OCI-LY3 (cell line): ENCODE measurements around the gene CDH4.

Experiments used
- H2AFZ ChIP-seq: fragments of 200-600, 300-600 bp; shearing (Covaris generic); 2 replicates; pipeline ENCODE4 v1.6.0; 2014; ENCODE audit warnings: antibody characterized with exemption, low read depth, low read length
- H3K27ac ChIP-seq: fragments of 200-600, 300-600 bp; sonication (generic); 2 replicates; pipeline ENCODE4 v1.5.1; 2014; ENCODE audit warnings: mild to moderate bottlenecking, low read length, moderate library complexity, mixed read lengths
- H3K27me3 ChIP-seq: fragments of 200-600, 300-600 bp; sonication (generic); 2 replicates; pipeline ENCODE4 v1.6.1; 2014; ENCODE audit warnings: low read depth, low read length, mixed read lengths
- H3K36me3 ChIP-seq: fragments of 200-600, 300-600 bp; sonication (generic); replicated peaks from 2 replicates; pipeline ENCODE3; 2014; ENCODE audit warnings: low read depth, low read length, mixed read lengths
- H3K4me1 ChIP-seq: fragments of 300-600, 200-600 bp; sonication (generic); 2 replicates; pipeline ENCODE4 v1.6.1; 2014; ENCODE audit warnings: low read length, mixed read lengths
- H3K4me2 ChIP-seq: fragments of 200-600, 300-600 bp; sonication (generic); 2 replicates; pipeline ENCODE4 v1.6.1; 2014; ENCODE audit warnings: low read length, mixed read lengths
- H3K4me3 ChIP-seq: fragments of 300-600, 200-600 bp; sonication (generic); 2 replicates; pipeline ENCODE4 v1.5.1; 2014; ENCODE audit warnings: antibody characterized with exemption, mild to moderate bottlenecking, low read length, moderate library complexity
- H3K79me2 ChIP-seq: fragments of 300-600, 200-600 bp; shearing (Covaris generic); 2 replicates; pipeline ENCODE4 v1.6.1; 2014; ENCODE audit warnings: mild to moderate bottlenecking, low read length, mixed read lengths
- H3K9ac ChIP-seq: fragments of 300-600, 200-600 bp; shearing (Covaris generic); 2 replicates; pipeline ENCODE4 v1.6.0; 2014; ENCODE audit warnings: mild to moderate bottlenecking, low read length, moderate library complexity
- H3K9me3 ChIP-seq: fragments of 200-600, 300-600 bp; shearing (Covaris generic); 2 replicates; pipeline ENCODE4 v1.6.1; 2014; ENCODE audit warnings: low read length, mixed read lengths; ENCODE audit not compliant: insufficient read depth
- H4K20me1 ChIP-seq: fragments of 200-600, 300-600 bp; sonication (generic); 2 replicates; pipeline ENCODE4 v1.6.1; 2016; ENCODE audit warnings: low read length, mixed read lengths; ENCODE audit not compliant: insufficient read depth
- EZH2phosphoT487 ChIP-seq: fragments of 200-600 bp; shearing (Covaris generic); IDR thresholded peaks from 2 replicates; pipeline ENCODE4 v1.6.1; 2018; ENCODE audit warnings: antibody characterized with exemption, mixed run types, low read depth
- TF ChIP-seq, protein P1 (sequence below): fragments of 200-600, 300-600 bp; sonication (generic); IDR thresholded peaks from 2 replicates; pipeline ENCODE4 v1.5.1; 2014; ENCODE audit warnings: antibody characterized with exemption, low read length, low read depth

CDH4 gene

DNA sequence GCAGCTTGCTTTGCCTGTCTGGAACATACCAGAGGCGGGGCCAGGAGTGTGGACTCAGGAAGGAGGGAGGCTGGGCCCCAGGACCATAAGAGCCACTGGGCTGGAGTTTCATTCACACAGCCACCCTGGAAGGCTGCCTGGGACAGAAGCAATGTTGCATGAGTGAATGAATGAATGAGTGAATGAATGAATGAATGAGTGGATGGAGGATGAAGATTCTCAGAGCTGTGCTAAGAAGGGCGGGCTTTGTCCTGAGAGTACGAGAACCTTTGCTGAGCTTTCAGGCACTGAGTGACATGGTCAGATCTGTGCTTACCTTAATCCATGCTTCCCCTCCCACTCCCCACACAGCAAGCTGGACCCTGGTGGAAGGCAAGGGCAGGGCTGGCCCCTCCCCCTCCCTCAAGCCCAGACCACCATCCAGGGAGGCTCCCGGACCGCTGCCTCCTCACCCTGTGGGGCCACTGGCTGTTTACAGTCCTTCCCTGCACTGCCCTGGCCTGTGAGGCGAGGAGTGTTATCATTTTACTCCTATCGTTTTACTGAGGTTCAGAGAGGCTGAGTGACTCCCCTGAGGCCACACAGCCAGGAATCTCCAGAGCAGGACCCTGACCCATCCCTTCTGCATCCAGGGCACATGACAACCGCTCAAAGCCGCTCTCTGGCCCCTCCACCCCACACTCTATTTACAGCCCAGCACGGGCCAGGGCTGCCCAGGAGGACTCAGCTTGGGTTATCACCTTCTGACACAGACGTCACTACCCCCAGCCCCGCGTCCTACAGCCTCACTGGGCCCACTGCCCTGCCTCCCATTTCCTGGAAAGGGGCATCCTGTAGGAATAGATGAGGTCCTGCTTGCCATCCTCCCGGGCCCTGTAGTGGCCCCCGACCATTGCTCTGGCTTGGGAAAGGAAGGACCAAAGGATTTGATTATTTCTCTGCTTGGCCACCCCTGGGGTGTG is 543.9 kb downstream of the CDH4 start:
- H3K9me3 ChIP-seq, result no peaks in the 10 kb centered on the region
- H2AFZ ChIP-seq, result no peak overlapping the region
- H3K4me1 ChIP-seq, result no peaks in the 10 kb centered on the region
- no peaks in the 10 kb centered on the region for H3K79me2 ChIP-seq
- H3K27me3 ChIP-seq, result no peaks in the 10 kb centered on the region
- H4K20me1 ChIP-seq, result no peaks in the 10 kb centered on the region
- TF ChIP-seq EZH2phosphoT487, result no peak
- TF ChIP-seq, protein P1, sequence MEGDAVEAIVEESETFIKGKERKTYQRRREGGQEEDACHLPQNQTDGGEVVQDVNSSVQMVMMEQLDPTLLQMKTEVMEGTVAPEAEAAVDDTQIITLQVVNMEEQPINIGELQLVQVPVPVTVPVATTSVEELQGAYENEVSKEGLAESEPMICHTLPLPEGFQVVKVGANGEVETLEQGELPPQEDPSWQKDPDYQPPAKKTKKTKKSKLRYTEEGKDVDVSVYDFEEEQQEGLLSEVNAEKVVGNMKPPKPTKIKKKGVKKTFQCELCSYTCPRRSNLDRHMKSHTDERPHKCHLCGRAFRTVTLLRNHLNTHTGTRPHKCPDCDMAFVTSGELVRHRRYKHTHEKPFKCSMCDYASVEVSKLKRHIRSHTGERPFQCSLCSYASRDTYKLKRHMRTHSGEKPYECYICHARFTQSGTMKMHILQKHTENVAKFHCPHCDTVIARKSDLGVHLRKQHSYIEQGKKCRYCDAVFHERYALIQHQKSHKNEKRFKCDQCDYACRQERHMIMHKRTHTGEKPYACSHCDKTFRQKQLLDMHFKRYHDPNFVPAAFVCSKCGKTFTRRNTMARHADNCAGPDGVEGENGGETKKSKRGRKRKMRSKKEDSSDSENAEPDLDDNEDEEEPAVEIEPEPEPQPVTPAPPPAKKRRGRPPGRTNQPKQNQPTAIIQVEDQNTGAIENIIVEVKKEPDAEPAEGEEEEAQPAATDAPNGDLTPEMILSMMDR, result no peak
- H3K4me2 ChIP-seq, result no peak overlapping the region
- H3K27ac ChIP-seq, result no peak overlapping the region
- H3K36me3 ChIP-seq, result no peaks in the 10 kb centered on the region
- no peak overlapping the region for H3K9ac ChIP-seq
- no peak overlapping the region for H3K4me3 ChIP-seq

DNA sequence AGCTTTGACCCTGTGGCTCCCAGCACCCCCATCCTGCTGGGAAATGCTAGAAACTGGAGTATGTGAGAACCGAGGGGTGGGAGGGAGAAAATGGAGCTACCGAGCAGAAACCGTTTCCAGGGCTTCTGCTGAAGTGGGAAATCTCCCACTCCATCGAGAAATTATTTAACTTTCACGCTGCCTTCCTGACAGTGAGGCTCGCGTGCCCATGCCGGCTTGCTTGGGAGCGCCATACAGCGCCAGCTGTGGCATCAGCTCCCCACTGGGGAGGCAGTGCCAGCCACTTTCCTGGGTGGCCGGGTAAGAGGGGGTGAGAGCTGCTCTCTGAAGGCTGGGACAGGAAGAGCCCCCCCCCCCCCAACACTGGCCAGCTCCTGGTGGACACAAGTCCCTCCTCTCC is 544.7 kb downstream of the CDH4 start:
- TF ChIP-seq, protein P1, result no peak
- no peak for TF ChIP-seq EZH2phosphoT487
- no peaks in the 10 kb centered on the region for H3K79me2 ChIP-seq
- no peaks in the 10 kb centered on the region for H3K9me3 ChIP-seq
- no peaks in the 10 kb centered on the region for H3K36me3 ChIP-seq
- no peak overlapping the region for H3K4me2 ChIP-seq
- no peak overlapping the region for H3K27ac ChIP-seq
- H3K4me3 ChIP-seq, result no peak overlapping the region
- no peaks in the 10 kb centered on the region for H3K27me3 ChIP-seq
- no peaks in the 10 kb centered on the region for H4K20me1 ChIP-seq
- H3K4me1 ChIP-seq, result no peaks in the 10 kb centered on the region
- H2AFZ ChIP-seq, result no peak overlapping the region
- no peak overlapping the region for H3K9ac ChIP-seq

DNA sequence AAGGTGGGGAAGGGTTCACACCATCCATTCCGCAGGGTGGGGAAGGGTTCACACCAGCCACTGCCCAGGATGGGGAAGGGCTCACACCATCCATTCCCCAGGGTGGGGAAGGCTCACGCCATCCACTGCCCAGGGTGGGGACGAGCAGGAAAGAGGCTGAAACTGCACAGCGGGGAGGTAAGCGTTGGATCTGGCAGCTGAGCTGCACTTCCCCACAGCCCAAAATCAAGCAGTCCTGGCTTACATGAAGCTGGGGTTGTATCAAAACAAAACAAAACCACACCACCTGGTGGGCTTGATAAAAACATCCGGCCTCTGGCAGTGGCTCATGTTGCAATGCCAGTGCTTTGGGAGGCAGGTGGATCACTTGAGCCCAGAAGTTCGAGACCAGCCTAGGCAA is 545.1 kb downstream of the CDH4 start:
- H4K20me1 ChIP-seq, result no peaks in the 10 kb centered on the region

DNA sequence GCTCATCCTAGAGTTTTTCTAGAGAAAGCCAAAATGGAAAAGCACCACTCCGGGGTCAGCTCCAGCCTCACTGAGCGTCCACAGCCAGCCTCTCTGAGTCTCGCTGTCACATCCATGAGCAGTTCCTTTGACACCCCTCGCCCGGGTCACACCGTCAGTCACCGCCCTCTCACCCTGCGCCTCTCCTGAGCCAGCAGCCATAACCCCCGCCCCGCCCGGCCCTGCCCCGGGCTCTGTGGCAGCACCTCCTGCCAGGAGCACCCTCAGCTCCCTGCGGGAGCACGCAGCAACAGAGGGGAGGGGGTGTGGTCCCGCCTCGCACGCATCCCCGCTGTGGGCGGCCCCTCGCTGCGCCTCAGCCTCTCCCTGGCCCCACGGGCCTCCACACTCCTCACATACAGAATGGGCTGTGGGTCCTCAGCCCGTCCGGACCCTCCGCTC is 545.9 kb downstream of the CDH4 start:
- Histone ChIP-seq H3K36me3 (no peaks in the 10 kb centered on the region), H4K20me1 (no peaks in the 10 kb centered on the region), H3K4me2 (no peak overlapping the region), H3K79me2 (no peaks in the 10 kb centered on the region), H3K4me1 (no peaks in the 10 kb centered on the region), H3K27ac (no peak overlapping the region), H2AFZ (no peak overlapping the region), H3K4me3 (no peak overlapping the region), H3K27me3 (no peaks in the 10 kb centered on the region), H3K9ac (no peak overlapping the region), H3K9me3 (no peaks in the 10 kb centered on the region)
- TF ChIP-seq, protein P1, result no peak
- no peak for TF ChIP-seq EZH2phosphoT487

More for the DNA sequence above, 545.1 kb downstream of the CDH4 start:
- no peak overlapping the region for H3K27ac ChIP-seq
- no peaks in the 10 kb centered on the region for H3K9me3 ChIP-seq
- H3K4me3 ChIP-seq, result no peak overlapping the region
- no peaks in the 10 kb centered on the region for H3K27me3 ChIP-seq
- no peak overlapping the region for H3K9ac ChIP-seq
- H3K79me2 ChIP-seq, result no peaks in the 10 kb centered on the region
- no peak overlapping the region for H2AFZ ChIP-seq
- H3K36me3 ChIP-seq, result no peaks in the 10 kb centered on the region
- no peaks in the 10 kb centered on the region for H3K4me1 ChIP-seq
- H3K4me2 ChIP-seq, result no peak overlapping the region
- TF ChIP-seq EZH2phosphoT487, result no peak
- TF ChIP-seq, protein P1, result no peak
